ENCODE data around the gene KIF25. TPM values are rescaled to one million over a fixed set of nuclear protein-coding genes. Genes with fewer than 3 reads are reported as not detected.
"Not testable (repeated sequence)": the region's sequence is repeated elsewhere in the genome, so short reads cannot be mapped to it uniquely, and the experiment has no call there.

The KIF25 gene
- total RNA-seq, 5 donors from 2014 or later (not counting 1 experiment from before 2014, with no cell fraction given) = not detected

GRCh38 chr6:168001029-168001332 is 3.5 kb downstream of the KIF25 start:
- no peak overlapping the region for H3K4me3 Mint-ChIP-seq
- no peaks in the 10 kb centered on the region for H3K9me3 ChIP-seq
- no peaks in the 10 kb centered on the region for H3K36me3 Mint-ChIP-seq

GRCh38 chr6:168001514-168001913 is 4.0 kb downstream of the KIF25 start:
- H3K4me3 ChIP-seq (ENCODE audit: control insufficient read depth in 1 of 2, extremely low read depth in 1 of 2, low read length in 1 of 2); H3K9me3 Mint-ChIP-seq; POLR2A ChIA-PET; H3K36me3 ChIP-seq (ENCODE audit: control insufficient read depth in 2 of 2, extremely low read depth in 1 of 2, insufficient read depth in 1 of 2, low read length in 1 of 2); H3K27ac ChIP-seq (ENCODE audit: low read length); DNase-seq; H3K27me3 Mint-ChIP-seq; CTCF ChIA-PET; H3K27ac Mint-ChIP-seq; H3K4me1 ChIP-seq (ENCODE audit: control insufficient read depth in 1 of 2, extremely low read depth in 1 of 2, insufficient read depth in 2 of 2, low read length in 2 of 2); H3K36me3 Mint-ChIP-seq; H3K4me1 Mint-ChIP-seq; H3K4me3 Mint-ChIP-seq; ATAC-seq (replicated peaks in 1 of 4); H3K9me3 ChIP-seq: not testable (repeated sequence)
- WGBS (ENCODE audit: insufficient coverage) = 90% methylated on average over 3 of the region's 21 CpGs
- H3K27me3 ChIP-seq (replicated peaks in 1 of 2; ENCODE audit: control insufficient read depth in 2 of 2, extremely low read depth in 1 of 2, insufficient read depth in 2 of 2, low read length in 1 of 2) = peaks cover 0 to 12% of the 10 kb centered on the region in 2 experiments

More at GRCh38 chr6:168001029-168001332, 3.5 kb downstream of the KIF25 start:
- DNase-seq = no peak
- no peaks in the 10 kb centered on the region for H3K9me3 Mint-ChIP-seq
- H3K36me3 ChIP-seq (ENCODE audit: control insufficient read depth in 2 of 2, extremely low read depth in 1 of 2, insufficient read depth in 1 of 2, low read length in 1 of 2) = no peaks in the 10 kb centered on the region
- no peak overlapping the region for H3K4me3 ChIP-seq (ENCODE audit: control insufficient read depth in 1 of 2, extremely low read depth in 1 of 2, low read length in 1 of 2)
- no peak overlapping the region for H3K27ac ChIP-seq (ENCODE audit: low read length)
- H3K4me1 Mint-ChIP-seq = peaks cover 0 to 6% (median 0%) of the 10 kb centered on the region in 3 donors
- H3K27me3 Mint-ChIP-seq = peaks cover 3 to 9% of the 10 kb centered on the region in 2 donors
- H3K27ac Mint-ChIP-seq = no peak overlapping the region
- H3K4me1 ChIP-seq (ENCODE audit: control insufficient read depth in 1 of 2, extremely low read depth in 1 of 2, insufficient read depth in 2 of 2, low read length in 2 of 2) = no peaks in the 10 kb centered on the region
- H3K27me3 ChIP-seq (replicated peaks in 1 of 2; ENCODE audit: control insufficient read depth in 2 of 2, extremely low read depth in 1 of 2, insufficient read depth in 2 of 2, low read length in 1 of 2) = peaks cover 0 to 17% of the 10 kb centered on the region in 2 experiments
- ChIA-PET CTCF (no interaction called here), POLR2A (no interaction called here)
- ATAC-seq (replicated peaks in 1 of 4) = no peak
- 76% methylated on average over 5 of the region's 10 CpGs for WGBS (ENCODE audit: insufficient coverage)

GRCh38 chr6:168002804-168003203 is 5.3 kb downstream of the KIF25 start:
- no peak overlapping the region for H3K4me3 ChIP-seq (ENCODE audit: control insufficient read depth in 1 of 2, extremely low read depth in 1 of 2, low read length in 1 of 2)
- no peaks in the 10 kb centered on the region for H3K36me3 ChIP-seq (ENCODE audit: control insufficient read depth in 2 of 2, extremely low read depth in 1 of 2, insufficient read depth in 1 of 2, low read length in 1 of 2)
- ChIA-PET CTCF (no interaction called here), POLR2A (no interaction called here)
- no peak overlapping the region for H3K4me3 Mint-ChIP-seq
- no peaks in the 10 kb centered on the region for H3K9me3 Mint-ChIP-seq
- WGBS (ENCODE audit: insufficient coverage) = 95% methylated on average over 5 of the region's 6 CpGs
- no peaks in the 10 kb centered on the region for H3K36me3 Mint-ChIP-seq
- H3K4me1 Mint-ChIP-seq = peaks cover 0 to 4% (median 0%) of the 10 kb centered on the region in 3 donors
- no peak overlapping the region for H3K27ac Mint-ChIP-seq
- no peak for ATAC-seq (replicated peaks in 1 of 4)
- H3K27ac ChIP-seq (ENCODE audit: low read length) = no peak overlapping the region
- no peaks in the 10 kb centered on the region for H3K9me3 ChIP-seq
- H3K27me3 ChIP-seq (replicated peaks in 1 of 2; ENCODE audit: control insufficient read depth in 2 of 2, extremely low read depth in 1 of 2, insufficient read depth in 2 of 2, low read length in 1 of 2) = peaks cover 0 to 6% of the 10 kb centered on the region in 2 experiments
- no peaks in the 10 kb centered on the region for H3K4me1 ChIP-seq (ENCODE audit: control insufficient read depth in 1 of 2, extremely low read depth in 1 of 2, insufficient read depth in 2 of 2, low read length in 2 of 2)
- no peak for DNase-seq
- peaks cover 1 to 3% of the 10 kb centered on the region in 2 donors for H3K27me3 Mint-ChIP-seq

- Mint-ChIP-seq H3K36me3 (no peaks in the 10 kb centered on the region), H3K9me3 (peaks cover 0 to 3% (median 2%) of the 10 kb centered on the region in 3 donors), H3K27ac (no peak overlapping the region), H3K4me1 (no peaks in the 10 kb centered on the region), H3K27me3 (no peaks in the 10 kb centered on the region), H3K4me3 (no peak overlapping the region)
- Histone ChIP-seq H3K9me3 (no peaks in the 10 kb centered on the region), H3K4me3 (ENCODE audit: control insufficient read depth in 1 of 2, extremely low read depth in 1 of 2, low read length in 1 of 2) (no peak overlapping the region), H3K4me1 (ENCODE audit: control insufficient read depth in 1 of 2, extremely low read depth in 1 of 2, insufficient read depth in 2 of 2, low read length in 2 of 2) (no peaks in the 10 kb centered on the region), H3K27me3 (replicated peaks in 1 of 2; ENCODE audit: control insufficient read depth in 2 of 2, extremely low read depth in 1 of 2, insufficient read depth in 2 of 2, low read length in 1 of 2) (peaks cover 0 to 6% of the 10 kb centered on the region in 2 experiments), H3K27ac (ENCODE audit: low read length) (no peak overlapping the region), H3K36me3 (ENCODE audit: control insufficient read depth in 2 of 2, extremely low read depth in 1 of 2, insufficient read depth in 1 of 2, low read length in 1 of 2) (no peaks in the 10 kb centered on the region)
- DNase-seq (no peak), ATAC-seq (replicated peaks in 1 of 4) (no peak)
- POLR2A ChIA-PET = no interaction called here
- 72% methylated on average over 4 of the region's 7 CpGs for WGBS (ENCODE audit: insufficient coverage)
- CTCF ChIA-PET = no interaction called here
These were observed 6.6 kb downstream of the KIF25 start for GRCh38 chr6:168004023-168004422.

- no peak for ATAC-seq (replicated peaks in 1 of 4)
- H3K4me3 Mint-ChIP-seq = no peak overlapping the region
- 88% methylated on average over 6 of the region's 11 CpGs for WGBS (ENCODE audit: insufficient coverage)
These were observed 7.5 kb downstream of the KIF25 start for GRCh38 chr6:168004945-168005344.

GRCh38 chr6:168005796-168006195 is 8.3 kb downstream of the KIF25 start:
- ATAC-seq (replicated peaks in 1 of 4) (no peak), DNase-seq (no peak)
- Mint-ChIP-seq H3K4me3 (no peak overlapping the region), H3K9me3 (peaks cover 6 to 13% (median 11%) of the 10 kb centered on the region in 3 donors), H3K4me1 (no peaks in the 10 kb centered on the region), H3K27me3 (no peaks in the 10 kb centered on the region), H3K36me3 (no peaks in the 10 kb centered on the region), H3K27ac (no peak overlapping the region)
- no peaks in the 10 kb centered on the region for H3K36me3 ChIP-seq (ENCODE audit: control insufficient read depth in 2 of 2, extremely low read depth in 1 of 2, insufficient read depth in 1 of 2, low read length in 1 of 2)
- no peaks in the 10 kb centered on the region for H3K9me3 ChIP-seq
- 100% methylated on average over 4 of the region's 6 CpGs for WGBS (ENCODE audit: insufficient coverage)
- no peak overlapping the region for H3K4me3 ChIP-seq (ENCODE audit: control insufficient read depth in 1 of 2, extremely low read depth in 1 of 2, low read length in 1 of 2)
- H3K27me3 ChIP-seq (replicated peaks in 1 of 2; ENCODE audit: control insufficient read depth in 2 of 2, extremely low read depth in 1 of 2, insufficient read depth in 2 of 2, low read length in 1 of 2) = peaks cover 0 to 2% of the 10 kb centered on the region in 2 experiments
- no peaks in the 10 kb centered on the region for H3K4me1 ChIP-seq (ENCODE audit: control insufficient read depth in 1 of 2, extremely low read depth in 1 of 2, insufficient read depth in 2 of 2, low read length in 2 of 2)
- no peak overlapping the region for H3K27ac ChIP-seq (ENCODE audit: low read length)
- POLR2A ChIA-PET = no interaction called here
- CTCF ChIA-PET = no interaction called here

More at GRCh38 chr6:168004945-168005344, 7.5 kb downstream of the KIF25 start:
- Histone ChIP-seq H3K27ac (ENCODE audit: low read length) (no peak overlapping the region), H3K4me3 (ENCODE audit: control insufficient read depth in 1 of 2, extremely low read depth in 1 of 2, low read length in 1 of 2) (no peak overlapping the region), H3K27me3 (replicated peaks in 1 of 2; ENCODE audit: control insufficient read depth in 2 of 2, extremely low read depth in 1 of 2, insufficient read depth in 2 of 2, low read length in 1 of 2) (peaks cover 0 to 2% of the 10 kb centered on the region in 2 experiments), H3K9me3 (no peaks in the 10 kb centered on the region), H3K36me3 (ENCODE audit: control insufficient read depth in 2 of 2, extremely low read depth in 1 of 2, insufficient read depth in 1 of 2, low read length in 1 of 2) (no peaks in the 10 kb centered on the region), H3K4me1 (ENCODE audit: control insufficient read depth in 1 of 2, extremely low read depth in 1 of 2, insufficient read depth in 2 of 2, low read length in 2 of 2) (no peaks in the 10 kb centered on the region)
- Mint-ChIP-seq H3K9me3 (peaks cover 0 to 6% (median 6%) of the 10 kb centered on the region in 3 donors), H3K27me3 (no peaks in the 10 kb centered on the region), H3K4me1 (no peaks in the 10 kb centered on the region), H3K27ac (no peak overlapping the region), H3K36me3 (no peaks in the 10 kb centered on the region)
- DNase-seq = no peak
- POLR2A ChIA-PET = no interaction called here
- CTCF ChIA-PET = no interaction called here

All from T-cell (primary cell).